Stimulated activated naive CD8-positive, alpha-beta T cell treated with anti-CD3 and anti-CD28 coated beads, Interleukin-15, Interleukin-2, amounts not matched to agents 100 U/mL and 50 U/mL, for 24 hours (primary cell): ENCODE data around the gene NR5A2.

Experiments used
- ATAC-seq: fragments of 150-1000 bp; cut with Tn5 transposase; one replicate; pipeline ENCODE4 v1.10.0; 2021
- DNase-seq: peaks from one replicate; pipeline ENCODE4 v3.0.0; 2021

Gene NR5A2

DNA sequence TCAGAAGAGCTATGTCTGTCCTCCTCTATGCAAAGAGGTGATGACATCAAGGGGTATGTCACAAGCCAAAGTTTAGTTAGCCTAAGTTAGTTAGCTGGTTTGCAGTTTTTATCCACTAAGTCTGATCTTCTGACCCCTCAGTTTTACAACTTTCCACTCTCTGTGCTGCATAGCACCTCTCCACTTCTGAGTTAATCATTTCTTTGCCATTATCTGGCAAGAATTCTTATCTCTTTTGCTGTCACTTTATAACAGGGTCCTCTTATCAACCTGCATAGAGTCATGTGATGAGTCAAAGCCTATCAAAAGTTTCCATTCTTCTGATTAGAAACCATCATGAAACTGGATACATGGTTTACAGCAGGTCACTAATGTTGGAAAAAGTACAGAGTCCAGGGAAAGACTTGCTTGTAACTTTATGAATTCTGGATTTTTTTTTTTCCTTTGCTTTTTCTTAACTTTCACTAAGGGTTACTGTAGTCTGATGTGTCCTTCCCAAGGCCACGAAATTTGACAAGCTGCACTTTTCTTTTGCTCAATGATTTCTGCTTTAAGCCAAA, at the start of gene NR5A2:
TSS of gene NR5A2 (plus strand) at position 447 of the 560 bp plus-strand sequence. CDS start 138 bp downstream, outside the sequence.
- ATAC-seq (no peak), DNase-seq (no peak)

DNA sequence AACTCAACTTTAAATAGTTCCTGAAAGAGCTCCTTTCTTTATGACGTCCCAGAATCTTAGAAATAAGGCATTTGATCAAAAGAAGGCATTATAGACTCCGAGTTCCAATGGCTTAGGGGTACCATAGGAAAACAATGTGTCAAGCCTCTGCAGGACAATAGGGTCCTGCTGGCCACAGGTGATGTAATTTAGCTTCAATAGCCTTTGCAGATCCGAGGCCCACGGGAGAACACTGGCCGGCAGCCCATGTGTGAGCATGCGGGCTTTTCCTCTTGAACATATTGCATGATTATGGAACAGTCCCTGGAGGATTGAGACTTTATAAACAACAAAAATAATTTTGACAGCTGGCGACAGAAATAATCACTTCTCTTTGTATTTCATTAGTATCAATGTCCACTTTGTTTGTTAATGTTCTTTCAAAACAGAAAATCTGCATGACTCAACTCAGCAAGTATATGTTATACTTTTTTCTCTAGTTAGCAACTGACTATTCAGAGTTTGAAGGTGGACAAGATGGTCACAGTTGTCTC, 49.0 kb upstream of the NR5A2 start:
- no peak for DNase-seq
- no peak for ATAC-seq

DNA sequence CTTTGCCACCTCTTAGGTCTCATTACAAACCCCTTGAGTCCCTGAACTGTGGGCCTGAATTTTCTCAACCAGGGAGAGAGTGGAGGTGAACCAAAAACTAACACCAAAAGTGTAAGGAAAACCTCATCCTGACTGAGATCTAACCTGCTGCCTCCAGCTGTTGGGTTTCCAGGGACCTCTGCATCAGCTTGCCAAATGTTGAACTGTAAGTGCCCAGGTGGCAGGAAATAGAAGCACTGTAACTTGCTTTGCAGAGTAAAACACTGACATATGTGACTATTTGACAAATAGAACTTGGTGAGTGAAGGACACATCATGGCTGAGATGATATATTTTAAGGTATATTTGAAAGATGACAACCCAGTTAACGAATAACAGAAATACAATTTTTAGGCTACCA, 48.4 kb upstream of the NR5A2 start:
- DNase-seq (no peak), ATAC-seq (no peak)

DNA sequence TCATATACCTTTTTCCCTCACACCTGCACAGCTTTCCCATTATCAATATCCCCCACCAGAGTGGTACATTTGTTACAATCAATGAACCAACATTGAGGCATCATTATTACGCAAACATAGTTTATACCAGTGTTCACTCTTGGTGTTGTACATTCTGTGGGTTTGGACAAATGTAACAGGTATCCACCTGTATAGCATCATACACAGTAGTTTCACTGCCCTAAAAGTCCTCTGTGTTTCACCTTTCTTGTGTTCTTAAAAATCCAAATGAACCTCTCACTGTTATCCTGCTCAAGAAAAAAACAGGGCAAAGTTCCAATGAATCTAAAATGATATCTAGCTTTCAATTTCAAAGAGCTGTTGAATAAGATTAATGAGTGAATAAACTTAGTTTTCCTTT, 45.9 kb upstream of the NR5A2 start:
- ATAC-seq (no peak), DNase-seq (no peak)

DNA sequence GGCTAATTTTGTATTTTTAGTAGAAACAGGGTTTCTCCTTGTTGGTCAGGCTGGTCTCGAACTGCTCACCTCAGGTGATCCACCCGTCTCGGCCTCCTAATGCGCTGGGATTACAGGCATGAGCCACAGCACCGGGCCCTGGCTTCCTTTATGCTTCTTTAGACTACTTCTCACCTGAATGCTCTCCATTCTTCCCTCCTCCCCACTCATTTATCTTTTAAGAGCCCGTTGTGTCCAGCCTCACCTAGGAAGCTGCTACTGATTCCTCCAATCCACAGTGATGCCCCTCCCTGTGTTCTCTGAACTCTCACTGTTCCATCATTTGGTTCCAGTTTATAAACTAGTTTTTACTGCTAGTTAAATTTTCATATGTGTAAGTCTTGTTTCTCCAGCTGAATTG, 44.9 kb upstream of the NR5A2 start:
- ATAC-seq (no peak), DNase-seq (no peak)

DNA sequence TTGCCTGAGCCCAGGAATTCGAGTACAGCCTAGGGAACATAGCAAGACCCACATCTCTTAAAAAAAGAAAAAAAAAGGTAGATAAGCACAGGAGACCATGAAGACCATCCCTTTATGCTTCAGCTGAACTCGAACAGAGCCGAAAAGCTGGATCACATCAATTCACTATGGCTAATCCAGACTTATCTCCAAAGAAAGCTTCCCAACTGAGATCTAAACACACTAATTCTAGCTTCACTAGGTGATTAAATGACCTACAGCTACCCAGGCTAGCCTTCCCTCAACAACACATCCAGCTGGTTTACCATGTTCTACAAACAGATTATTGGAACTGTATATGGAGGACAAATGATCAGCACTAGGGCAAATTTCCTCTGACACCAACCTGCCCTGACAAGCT, 44.0 kb upstream of the NR5A2 start:
- ATAC-seq: no peak

DNA sequence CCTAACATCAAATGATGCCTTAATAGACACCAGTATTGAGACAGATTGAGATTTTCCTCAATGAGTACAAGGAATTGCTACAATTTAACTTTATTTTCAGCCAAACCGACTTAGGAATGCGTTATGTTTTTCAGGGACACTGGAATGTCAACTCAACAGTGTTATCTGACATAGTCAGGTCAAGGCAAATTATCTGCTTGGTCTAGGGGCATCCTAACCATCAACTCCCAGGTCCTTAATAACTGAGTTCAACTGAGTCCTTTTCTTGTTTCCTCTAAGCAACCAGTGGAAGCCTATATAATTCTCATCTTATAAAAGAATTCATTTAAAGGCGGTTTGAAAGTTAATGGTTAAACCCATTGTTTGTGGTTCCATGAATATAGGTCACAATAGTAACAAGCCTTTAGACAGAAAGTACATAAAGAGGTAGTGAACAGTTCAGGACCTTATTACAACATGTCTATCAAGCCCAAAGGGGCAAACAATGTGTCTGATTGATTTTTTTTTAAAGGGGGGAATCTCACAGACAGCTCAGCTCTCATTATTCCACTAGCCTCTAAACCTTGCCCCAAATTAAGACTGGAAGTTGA, 32.3 kb upstream of the NR5A2 start:
- DNase-seq (no peak), ATAC-seq (no peak)

More for the DNA sequence above, 44.0 kb upstream of the NR5A2 start:
- no peak for DNase-seq

DNA sequence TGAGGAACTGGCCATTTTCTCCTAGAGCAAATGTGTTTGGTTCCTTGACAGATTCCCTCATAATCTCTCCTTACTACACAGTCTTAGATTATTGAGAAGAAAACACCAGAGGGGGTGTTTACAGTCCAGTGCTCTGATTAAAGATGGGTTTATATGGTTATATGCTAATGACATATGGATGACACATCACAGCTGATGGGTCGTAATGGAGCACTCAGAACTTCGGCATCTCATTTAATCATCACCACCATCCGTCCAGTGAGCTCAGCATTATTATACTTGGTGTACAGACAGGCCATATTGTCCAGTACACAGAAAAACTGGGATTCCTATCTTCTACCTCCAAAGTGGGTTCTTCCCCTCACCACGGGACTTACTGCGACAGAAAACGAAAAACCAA, 22.3 kb upstream of the NR5A2 start:
- DNase-seq (no peak), ATAC-seq (no peak)

DNA sequence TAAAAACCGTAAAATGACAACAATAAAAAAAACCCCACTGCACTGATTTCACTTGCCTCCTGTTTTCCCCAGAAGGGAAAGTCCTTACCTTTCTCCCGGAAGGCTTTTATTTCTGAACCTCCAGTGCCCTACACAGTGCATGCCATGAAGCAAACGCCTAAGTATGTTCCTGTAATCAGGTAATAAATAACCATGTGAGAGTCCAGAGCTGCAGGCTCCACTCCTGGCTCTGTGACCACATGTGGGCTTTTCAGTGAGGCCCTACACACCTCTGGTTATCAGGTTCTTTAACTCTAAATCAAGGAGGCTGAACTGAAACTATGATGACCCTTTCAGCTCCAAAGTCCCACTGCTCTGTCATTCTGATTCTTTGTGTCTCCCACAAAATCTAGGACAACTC, 20.8 kb upstream of the NR5A2 start:
- no peak for ATAC-seq
- DNase-seq: no peak

DNA sequence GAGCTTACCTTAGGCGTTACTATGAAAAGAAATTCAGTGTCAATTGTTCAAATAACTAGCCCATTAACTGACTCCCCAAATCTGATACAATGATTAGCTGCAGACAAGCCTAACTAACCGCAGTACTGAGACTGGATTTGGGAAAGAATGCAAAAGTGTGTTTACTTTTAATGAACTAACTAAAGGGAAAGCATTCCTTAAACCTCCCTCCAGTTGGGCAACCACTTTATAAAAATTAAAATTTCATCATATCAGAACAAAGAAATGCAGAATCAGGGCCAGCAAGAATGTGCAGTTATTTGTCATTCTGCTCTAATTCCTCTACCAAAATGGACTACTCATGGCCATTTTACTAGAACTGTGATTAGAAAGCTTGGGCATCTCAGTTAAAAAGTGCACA, 11.7 kb upstream of the NR5A2 start:
- ATAC-seq: no peak
- no peak for DNase-seq

DNA sequence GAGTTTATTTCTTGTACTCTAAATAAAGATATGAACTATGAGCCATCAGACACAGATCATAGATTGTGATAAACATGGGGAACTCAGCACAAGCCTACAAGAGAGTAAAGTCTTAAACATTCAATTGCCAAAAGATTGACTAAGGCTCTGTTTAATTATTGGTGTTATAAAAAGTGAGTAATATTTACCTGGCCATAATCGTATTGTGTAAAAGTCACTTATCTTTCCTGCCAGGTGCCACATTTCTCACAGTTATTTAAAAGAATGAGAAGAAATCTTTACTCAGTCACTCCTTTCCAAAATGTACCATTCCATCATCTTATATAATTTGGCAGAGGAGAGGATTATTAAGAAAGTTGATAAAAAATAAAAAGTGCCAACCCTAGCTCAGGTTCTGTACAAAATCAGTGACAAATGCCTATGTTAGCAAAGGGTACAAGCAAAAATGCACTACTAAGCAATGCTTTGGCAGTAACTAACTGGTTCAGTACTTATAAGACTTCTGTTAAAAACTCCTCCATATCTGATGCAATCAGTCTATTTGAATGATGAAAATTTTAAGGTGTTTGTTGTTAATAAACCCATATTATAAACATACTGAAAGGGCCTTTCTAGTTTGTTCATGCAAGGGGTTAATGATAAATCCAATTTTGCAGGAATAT, 5.8 kb upstream of the NR5A2 start:
- DNase-seq (no peak), ATAC-seq (no peak)

DNA sequence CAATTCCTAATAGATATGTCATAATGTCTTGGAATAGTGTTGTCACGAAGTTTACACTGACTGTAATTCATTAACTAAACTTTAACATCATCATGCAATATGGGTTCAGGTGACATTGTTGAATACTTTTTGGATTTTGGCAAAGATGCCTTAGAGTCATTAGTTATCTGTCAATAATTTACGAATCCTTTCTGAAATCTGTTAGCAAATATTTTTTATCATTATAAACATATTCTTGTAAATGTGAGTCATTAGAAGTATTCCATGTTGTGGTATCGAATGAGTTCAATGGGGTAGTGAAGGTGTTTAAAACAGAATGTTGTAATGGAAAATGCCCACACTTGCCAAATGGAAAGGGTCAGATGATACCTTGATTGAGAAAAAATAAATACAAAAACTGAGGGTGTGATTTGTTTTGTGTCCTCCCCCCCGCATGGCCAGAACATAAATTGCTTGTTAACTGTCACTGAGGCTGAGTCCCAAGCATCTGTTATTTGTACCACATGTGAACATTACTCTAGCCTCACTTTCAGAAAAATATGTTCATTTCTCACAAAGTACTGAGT, 5.2 kb upstream of the NR5A2 start:
- ATAC-seq (no peak), DNase-seq (no peak)

DNA sequence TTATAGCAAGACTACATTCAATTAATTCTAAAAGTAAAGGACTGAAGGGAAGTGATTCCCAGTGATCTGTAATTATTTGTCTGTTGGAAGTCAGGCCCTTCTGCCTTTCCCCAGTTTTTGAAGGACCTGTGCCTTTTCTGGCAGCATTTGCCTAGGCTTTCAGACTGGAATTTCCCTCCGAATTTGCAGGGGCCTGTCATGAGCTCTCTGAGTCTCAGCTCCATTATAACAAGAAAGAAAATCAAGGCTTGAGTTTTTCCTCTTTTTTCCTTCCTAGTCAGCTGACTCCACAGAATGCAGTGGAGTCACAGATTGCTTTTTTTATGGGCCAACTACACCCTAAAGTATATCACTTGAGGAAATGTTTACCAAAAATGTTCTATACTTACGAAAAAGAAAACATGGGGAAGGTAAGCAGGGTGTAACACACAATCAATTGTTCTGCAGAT, 1.1 kb downstream of the NR5A2 start:
- DNase-seq: no peak

DNA sequence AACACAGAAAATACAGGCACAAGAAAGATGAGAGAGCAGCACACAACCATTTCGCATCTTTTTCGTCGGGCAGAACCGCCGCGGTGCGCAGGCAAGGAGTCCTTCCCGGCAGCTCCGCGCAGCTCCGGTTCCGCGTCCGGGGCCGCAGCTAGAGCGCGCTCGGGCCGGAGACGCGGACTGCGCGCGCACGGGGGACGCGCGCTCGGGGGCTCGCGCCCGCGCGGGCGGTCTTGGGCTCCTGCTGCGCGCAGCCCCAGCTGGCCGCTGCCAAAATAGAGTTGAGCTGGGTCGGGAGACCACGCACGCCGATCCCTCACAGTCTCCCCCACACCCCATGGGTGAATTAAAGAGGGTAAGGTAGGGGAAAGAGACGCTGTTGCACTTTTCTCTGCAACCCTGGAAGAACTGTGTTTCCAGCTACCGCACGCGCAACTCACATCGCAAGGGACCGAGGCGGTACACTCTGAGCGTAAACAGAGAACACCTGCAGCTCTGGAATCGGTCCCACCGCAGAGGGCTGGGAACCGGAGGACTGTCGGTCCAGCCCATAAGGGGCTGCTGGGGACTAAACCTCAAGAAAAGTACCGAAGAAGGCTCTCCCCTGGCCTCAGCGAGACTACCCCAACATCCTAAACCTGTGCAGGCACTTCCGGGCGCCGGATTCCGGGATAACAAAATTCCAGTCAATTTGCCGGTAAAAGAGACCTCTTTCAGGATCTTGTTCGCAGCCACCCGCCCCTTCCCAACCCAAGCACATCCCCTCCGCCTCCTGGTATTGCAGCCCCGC, 1.7 kb downstream of the NR5A2 start:
- ATAC-seq (peak; percentile 52), DNase-seq (no peak)

More for the DNA sequence above, 1.1 kb downstream of the NR5A2 start:
- ATAC-seq: no peak

DNA sequence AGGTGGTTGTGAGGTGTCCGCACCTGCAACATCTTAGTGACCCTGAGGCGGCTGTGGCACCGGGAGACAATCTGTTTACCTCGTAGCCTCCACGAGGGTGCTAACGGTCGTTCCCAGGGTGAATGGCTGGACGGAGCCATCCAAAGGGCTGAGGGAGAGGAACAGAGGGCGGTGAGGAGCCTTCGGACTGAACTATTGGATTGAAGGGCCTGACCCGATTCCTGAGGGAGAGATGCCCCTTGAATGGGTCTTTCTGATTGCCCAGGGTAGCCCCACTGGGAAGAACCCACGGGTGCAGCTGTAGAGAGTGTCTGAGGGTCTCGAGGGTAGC, 2.3 kb downstream of the NR5A2 start:
- DNase-seq (no peak), ATAC-seq (no peak)

DNA sequence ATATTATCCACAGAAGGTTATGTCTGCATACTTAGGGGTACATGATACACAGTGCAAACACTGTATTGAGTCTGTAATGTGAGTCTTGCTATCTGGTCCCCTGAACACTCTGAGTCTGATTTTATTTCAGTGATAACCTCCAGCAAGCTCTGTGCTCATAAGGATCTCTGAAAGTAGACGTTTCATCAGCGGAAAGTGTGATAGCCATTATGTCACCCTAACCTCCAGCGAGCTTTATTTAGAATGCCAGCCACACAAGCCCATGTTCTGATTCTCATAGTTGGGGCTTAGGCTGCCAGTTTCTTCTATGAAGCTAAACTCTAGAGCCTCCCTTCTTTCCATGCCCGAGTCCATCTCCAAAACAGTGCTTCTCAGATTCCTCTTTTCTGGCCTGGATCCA, 3.3 kb downstream of the NR5A2 start:
- ATAC-seq (no peak), DNase-seq (no peak)

DNA sequence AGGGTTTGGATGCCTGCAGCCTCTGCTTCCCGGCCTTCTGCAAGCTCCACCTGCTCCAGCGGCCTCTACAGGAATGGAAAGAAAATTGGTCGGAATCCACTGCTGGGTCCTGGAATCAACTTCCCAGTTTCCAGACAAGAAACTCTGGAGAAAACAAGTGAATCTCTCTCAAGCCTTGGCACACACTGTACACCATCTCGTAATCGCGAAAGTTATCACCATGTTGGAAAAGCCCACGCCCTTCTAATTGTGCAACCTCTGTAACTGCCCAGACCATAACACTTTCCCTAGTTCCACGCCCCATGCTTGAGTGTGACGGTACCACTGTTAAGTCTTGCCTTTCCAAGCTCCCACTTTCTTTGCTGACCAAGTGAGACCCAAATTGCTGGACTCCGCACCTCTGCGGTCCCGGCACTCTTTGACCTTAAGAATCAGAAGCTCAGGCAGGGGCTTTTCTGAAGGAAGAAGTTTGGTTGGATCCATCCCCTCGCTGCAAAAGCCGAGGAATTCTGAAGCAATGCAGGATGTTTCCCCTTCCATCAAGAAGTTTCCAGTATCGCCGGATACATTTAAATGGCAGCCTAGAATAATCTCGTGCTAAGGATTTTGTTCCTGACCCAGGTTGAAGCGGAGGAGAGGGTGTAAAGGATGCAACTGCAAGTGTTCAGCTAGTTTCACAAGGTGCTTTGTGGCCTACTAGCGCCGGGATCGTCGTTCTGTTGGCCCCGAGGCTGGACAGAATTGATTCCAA, 6.2 kb downstream of the NR5A2 start:
- ATAC-seq (no peak), DNase-seq (no peak)

DNA sequence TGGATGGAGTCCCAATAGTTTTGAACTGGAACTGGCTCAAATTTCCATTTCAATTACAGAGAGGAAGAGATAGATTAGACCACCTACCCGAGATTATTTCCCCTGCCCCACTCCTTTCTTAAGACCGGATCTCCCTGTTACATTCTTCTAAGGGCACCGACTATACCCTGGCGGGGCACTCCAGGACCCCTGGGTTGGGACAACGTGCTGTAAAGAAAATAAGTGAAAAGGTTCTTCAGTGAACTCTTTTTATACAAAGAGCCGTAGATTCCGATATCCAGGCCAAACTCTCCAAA, 6.7 kb downstream of the NR5A2 start:
- no peak for DNase-seq
- ATAC-seq: no peak

DNA sequence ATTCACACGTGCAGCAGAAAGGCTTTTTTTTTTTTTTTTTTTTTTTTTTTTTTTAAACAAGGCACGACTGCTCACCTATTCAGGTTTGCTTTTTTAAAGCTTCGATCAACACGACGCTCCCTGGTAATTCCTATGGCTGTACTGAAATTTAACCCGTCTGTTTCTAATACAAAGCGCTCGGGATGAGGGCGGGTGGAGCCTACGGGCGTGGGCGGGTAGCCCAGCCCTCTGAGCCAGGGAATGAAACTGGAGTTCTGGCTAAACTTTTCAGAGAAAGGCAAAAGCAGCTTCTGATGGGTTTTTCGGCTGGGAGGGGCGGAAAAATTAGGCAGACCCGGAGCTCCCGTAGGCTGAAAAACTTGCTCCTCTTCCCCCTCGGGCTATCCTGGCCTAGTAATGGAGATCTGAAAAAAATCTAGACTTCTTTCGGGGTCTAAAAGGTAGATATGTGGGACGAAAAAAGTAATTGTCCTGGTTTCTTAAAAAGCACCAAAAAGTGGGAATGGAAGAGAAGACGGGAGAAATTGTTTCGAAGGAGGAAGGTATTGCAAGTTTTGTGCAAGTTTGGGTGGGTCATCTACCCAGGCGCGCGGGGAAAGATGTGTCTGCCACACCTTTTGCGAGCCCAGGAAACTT, 7.4 kb downstream of the NR5A2 start:
- DNase-seq: no peak
- no peak for ATAC-seq

DNA sequence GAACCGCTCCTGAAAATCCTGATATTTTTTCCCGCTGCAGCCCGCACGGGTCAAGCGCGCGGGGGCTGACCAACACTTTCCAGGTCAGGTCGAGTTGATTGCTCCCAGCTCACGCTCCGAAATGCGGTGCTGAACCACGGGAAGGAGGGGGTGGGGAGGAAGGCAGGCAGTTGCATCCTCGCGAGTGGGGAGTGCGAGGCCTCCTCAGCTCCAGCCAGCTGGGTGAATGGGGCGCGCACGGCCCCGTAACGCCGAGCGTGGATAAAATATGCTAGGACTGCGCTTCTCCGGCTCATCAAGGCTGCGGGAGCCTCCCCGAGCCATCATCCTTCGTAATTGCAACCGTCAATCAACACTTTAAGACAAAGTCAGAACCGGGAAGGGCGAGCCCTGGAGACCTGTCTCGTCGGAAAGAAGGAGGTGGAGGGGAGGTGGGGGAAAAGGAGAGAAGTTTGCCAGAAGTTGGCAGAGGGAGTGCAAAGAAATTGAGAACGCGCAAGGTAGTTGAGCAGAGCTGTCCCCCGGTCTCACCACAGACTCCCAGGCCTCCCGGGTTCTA, 8.0 kb downstream of the NR5A2 start:
- DNase-seq (no peak), ATAC-seq (no peak)

DNA sequence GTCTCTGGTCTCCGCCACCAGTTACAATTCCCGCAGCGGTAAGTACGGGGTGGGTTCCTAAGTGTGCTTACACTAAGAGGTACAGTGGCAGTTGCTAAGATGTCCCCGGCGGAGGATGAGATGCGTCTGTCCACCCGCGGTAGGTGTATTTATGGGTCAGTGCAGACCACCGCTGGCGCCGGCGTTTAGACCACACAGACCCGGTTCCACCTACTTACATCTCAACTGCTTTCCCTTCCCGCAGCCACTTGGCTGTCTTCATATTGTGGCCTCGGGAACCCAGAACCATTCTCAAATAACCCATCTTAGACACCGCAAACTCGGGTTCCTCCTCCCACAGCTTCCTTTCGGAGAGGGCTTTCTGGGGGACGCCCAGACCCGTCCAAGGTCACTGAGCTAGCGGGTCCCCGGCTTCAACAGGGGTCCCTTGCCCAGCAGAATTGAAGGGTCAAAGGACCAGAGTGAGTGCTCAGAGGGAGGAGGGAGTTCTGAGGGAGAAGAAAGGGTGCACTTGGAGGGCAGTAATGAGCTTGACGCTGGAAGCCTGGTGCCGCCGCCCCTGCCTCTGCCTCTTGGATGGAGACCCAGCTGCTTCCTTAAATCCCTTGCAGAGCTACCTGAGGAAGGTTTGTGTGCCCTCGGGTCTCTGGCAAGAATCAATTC, 8.6 kb downstream of the NR5A2 start:
- DNase-seq: no peak
- no peak for ATAC-seq
